WTC11 (cell line): Measurements from ENCODE around the gene LUC7L3.

ENCODE experiments used
- CBFB ChIP-seq: sonication (generic); formaldehyde crosslinking; IDR thresholded peaks from 2 replicates; pipeline ENCODE4 v1.8.1; 2022; ENCODE audit warnings: mild to moderate bottlenecking, low read depth, missing genetic modification reagents
- ESRRA ChIP-seq: sonication (generic); formaldehyde crosslinking; IDR thresholded peaks from 2 replicates; pipeline ENCODE4 v1.8.1; 2022; ENCODE audit warnings: mild to moderate bottlenecking, missing genetic modification reagents, borderline replicate concordance
- FOXK1 ChIP-seq: sonication (generic); formaldehyde crosslinking; IDR thresholded peaks from 2 replicates; pipeline ENCODE4 v1.8.0; 2022; ENCODE audit warnings: mild to moderate bottlenecking, moderate library complexity, missing genetic modification reagents
- TCF7 ChIP-seq: sonication (generic); formaldehyde crosslinking; IDR thresholded peaks from 2 replicates; pipeline ENCODE4 v1.8.0; 2022; ENCODE audit warnings: mild to moderate bottlenecking, low read depth, missing genetic modification reagents, moderate library complexity
- ZNF138 ChIP-seq: sonication (generic); formaldehyde crosslinking; conservative IDR thresholded peaks from 2 replicates; pipeline ENCODE4 v1.8.1; 2022; ENCODE audit warnings: mild to moderate bottlenecking, moderate library complexity, missing genetic modification reagents
- TF ChIP-seq, protein P1 (sequence below): fragments of 200-600 bp; IDR thresholded peaks from 2 replicates; pipeline ENCODE4 v1.8.0; 2022; ENCODE audit warnings: antibody characterized with exemption
- TF ChIP-seq, protein P2 (sequence below): fragments of 250-450 bp; sonication (Bioruptor Pico); IDR thresholded peaks from 2 replicates; pipeline ENCODE4 v2.1.2; 2022; ENCODE audit warnings: mild to moderate bottlenecking, moderate library complexity
- TF ChIP-seq, protein P3 (sequence below): sonication (generic); formaldehyde crosslinking; IDR thresholded peaks from 2 replicates; pipeline ENCODE4 v1.8.0; 2023; ENCODE audit warnings: mild to moderate bottlenecking, missing genetic modification reagents
- TF ChIP-seq, protein P4 (sequence below): sonication (generic); formaldehyde crosslinking; IDR thresholded peaks from 2 replicates; pipeline ENCODE4 v1.8.1; 2023; ENCODE audit warnings: mild to moderate bottlenecking, missing genetic modification reagents, moderate library complexity

DNA sequence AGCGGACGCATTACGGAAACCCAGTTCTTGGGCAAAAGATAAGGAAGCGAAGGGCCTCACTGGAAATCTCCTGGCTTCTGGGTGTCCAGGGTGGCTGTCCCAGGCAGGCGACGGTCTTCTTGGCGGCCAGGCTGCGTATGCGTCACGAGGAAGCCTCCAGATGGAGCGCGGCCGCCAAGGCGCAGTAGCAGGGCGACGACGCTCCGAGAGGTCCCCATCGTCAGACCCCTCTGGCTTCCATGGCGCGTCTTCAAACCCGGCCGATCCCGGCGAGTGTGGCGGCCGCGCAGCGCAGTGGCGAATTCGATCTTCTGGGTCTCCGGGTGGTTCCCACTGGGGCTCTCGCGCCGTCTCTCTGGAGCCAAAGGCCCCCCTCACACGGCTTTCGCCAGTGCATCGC lies 61.8 kb downstream of the LUC7L3 start:
- TF ChIP-seq, protein P1, sequence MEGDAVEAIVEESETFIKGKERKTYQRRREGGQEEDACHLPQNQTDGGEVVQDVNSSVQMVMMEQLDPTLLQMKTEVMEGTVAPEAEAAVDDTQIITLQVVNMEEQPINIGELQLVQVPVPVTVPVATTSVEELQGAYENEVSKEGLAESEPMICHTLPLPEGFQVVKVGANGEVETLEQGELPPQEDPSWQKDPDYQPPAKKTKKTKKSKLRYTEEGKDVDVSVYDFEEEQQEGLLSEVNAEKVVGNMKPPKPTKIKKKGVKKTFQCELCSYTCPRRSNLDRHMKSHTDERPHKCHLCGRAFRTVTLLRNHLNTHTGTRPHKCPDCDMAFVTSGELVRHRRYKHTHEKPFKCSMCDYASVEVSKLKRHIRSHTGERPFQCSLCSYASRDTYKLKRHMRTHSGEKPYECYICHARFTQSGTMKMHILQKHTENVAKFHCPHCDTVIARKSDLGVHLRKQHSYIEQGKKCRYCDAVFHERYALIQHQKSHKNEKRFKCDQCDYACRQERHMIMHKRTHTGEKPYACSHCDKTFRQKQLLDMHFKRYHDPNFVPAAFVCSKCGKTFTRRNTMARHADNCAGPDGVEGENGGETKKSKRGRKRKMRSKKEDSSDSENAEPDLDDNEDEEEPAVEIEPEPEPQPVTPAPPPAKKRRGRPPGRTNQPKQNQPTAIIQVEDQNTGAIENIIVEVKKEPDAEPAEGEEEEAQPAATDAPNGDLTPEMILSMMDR, result no peak
- TF ChIP-seq ZNF138 (CRISPR knock-in tag), result no peak
- TF ChIP-seq TCF7 (CRISPR knock-in tag), result no peak
- no peak for TF ChIP-seq FOXK1 (CRISPR knock-in tag)
- TF ChIP-seq, protein P2, sequence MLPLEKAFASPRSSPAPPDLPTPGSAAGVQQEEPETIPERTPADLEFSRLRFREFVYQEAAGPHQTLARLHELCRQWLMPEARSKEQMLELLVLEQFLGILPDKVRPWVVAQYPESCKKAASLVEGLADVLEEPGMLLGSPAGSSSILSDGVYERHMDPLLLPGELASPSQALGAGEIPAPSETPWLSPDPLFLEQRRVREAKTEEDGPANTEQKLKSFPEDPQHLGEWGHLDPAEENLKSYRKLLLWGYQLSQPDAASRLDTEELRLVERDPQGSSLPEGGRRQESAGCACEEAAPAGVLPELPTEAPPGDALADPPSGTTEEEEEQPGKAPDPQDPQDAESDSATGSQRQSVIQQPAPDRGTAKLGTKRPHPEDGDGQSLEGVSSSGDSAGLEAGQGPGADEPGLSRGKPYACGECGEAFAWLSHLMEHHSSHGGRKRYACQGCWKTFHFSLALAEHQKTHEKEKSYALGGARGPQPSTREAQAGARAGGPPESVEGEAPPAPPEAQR (CRISPR knock-in tag), result no peak
- TF ChIP-seq ESRRA, result no peak
- TF ChIP-seq, protein P3, sequence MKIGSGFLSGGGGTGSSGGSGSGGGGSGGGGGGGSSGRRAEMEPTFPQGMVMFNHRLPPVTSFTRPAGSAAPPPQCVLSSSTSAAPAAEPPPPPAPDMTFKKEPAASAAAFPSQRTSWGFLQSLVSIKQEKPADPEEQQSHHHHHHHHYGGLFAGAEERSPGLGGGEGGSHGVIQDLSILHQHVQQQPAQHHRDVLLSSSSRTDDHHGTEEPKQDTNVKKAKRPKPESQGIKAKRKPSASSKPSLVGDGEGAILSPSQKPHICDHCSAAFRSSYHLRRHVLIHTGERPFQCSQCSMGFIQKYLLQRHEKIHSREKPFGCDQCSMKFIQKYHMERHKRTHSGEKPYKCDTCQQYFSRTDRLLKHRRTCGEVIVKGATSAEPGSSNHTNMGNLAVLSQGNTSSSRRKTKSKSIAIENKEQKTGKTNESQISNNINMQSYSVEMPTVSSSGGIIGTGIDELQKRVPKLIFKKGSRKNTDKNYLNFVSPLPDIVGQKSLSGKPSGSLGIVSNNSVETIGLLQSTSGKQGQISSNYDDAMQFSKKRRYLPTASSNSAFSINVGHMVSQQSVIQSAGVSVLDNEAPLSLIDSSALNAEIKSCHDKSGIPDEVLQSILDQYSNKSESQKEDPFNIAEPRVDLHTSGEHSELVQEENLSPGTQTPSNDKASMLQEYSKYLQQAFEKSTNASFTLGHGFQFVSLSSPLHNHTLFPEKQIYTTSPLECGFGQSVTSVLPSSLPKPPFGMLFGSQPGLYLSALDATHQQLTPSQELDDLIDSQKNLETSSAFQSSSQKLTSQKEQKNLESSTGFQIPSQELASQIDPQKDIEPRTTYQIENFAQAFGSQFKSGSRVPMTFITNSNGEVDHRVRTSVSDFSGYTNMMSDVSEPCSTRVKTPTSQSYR, result no peak
- no peak for TF ChIP-seq CBFB
- TF ChIP-seq, protein P4, sequence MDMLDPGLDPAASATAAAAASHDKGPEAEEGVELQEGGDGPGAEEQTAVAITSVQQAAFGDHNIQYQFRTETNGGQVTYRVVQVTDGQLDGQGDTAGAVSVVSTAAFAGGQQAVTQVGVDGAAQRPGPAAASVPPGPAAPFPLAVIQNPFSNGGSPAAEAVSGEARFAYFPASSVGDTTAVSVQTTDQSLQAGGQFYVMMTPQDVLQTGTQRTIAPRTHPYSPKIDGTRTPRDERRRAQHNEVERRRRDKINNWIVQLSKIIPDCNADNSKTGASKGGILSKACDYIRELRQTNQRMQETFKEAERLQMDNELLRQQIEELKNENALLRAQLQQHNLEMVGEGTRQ (CRISPR knock-in tag), result no peak
